Gastrocnemius medialis (tissue), 4 donors: Measurements from ENCODE around the gene COL11A2. TPM values are rescaled to one million over a fixed set of nuclear protein-coding genes. Genes with fewer than 3 reads are reported as not detected.

Experiments
- ATAC-seq, 2 donors: fragments of 150-250 bp; one replicate each; pipeline ENCODE4 v1.9.1; 2016
- DNase-seq, 2 donors: peaks; one replicate each; pipeline ENCODE4 v3.0.0-alpha.2; 2019
- H3K27ac ChIP-seq, 4 donors: fragments of 200-600 bp; sonication (generic); 1 replicate in 1 of 4; 2 replicates in 3 of 4; pipeline ENCODE4 v1.5.1; 2016 to 2018; ENCODE audit warnings: mild to moderate bottlenecking in 2 of 4, moderate library complexity in 1 of 4
- H3K27me3 ChIP-seq, 3 donors: fragments of 200-600 bp; sonication (generic) in 2 of 3; 1 replicate in 1 of 3; 2 replicates in 2 of 3; pipeline versions ENCODE4 v1.5.1 to v1.6.0; 2016 to 2019; ENCODE audit warnings: mild to moderate bottlenecking in 1 of 3, moderate library complexity in 1 of 3
- H3K36me3 ChIP-seq, 2 donors: fragments of 200-600 bp; sonication (generic) in 1 of 2; one replicate each; pipeline ENCODE4 v1.5.1; 2017 to 2018
- H3K4me1 ChIP-seq, 2 donors: fragments of 200-600 bp; sonication (generic) in 1 of 2; one replicate each; pipeline ENCODE4 v1.5.1; 2016 to 2017; ENCODE audit warnings: mild to moderate bottlenecking in 2 of 2
- H3K4me3 ChIP-seq, 4 donors: fragments of 200-600 bp; sonication (generic) in 3 of 4; 1 replicate in 1 of 4; 2 replicates in 3 of 4; pipeline ENCODE4 v1.5.1; 2016 to 2019; ENCODE audit warnings: mild to moderate bottlenecking in 2 of 4
- H3K9me3 ChIP-seq, 3 donors: fragments of 200-600 bp; sonication (generic) in 2 of 3; 1 replicate in 1 of 3; 2 replicates in 2 of 3; pipeline ENCODE4 v1.5.1; 2016 to 2019
- POLR2A ChIP-seq, 2 donors: fragments of 450-650 bp; IDR thresholded peaks; one replicate each; pipeline ENCODE4 v1.6.1; 2017; ENCODE audit warnings: antibody characterized with exemption in 2 of 2, mild to moderate bottlenecking in 2 of 2, moderate library complexity in 2 of 2
- in situ Hi-C, 4 donors: fragments of 200-750 bp; cut with MboI; loops; one replicate each; pipeline versions ENCODE4 v1.15.0 to v1.8.0; 2017; ENCODE audit warnings: low sequenced_read_pairs in 4 of 4
- intact Hi-C: fragments of 100-400 bp; cut with DNase I; formaldehyde crosslinking; loops from one replicate; pipeline ENCODE4 v1.15.1; 2023; ENCODE audit warnings: low total_unique reads
- total RNA-seq, 4 donors: library from RNA; depleted of rRNA; stranded (reverse); fragments of >200 nt; gene quantifications; one replicate each; pipeline versions ENCODE4 v1.1.0 to v1.2.3, GENCODE V29; 2016
- TF ChIP-seq, protein P1 (sequence below), 5 experiments: fragments of 450-650 bp in 3 of 5; fragments of 200-600 bp in 2 of 5; sonication (generic) in 2 of 5; IDR thresholded peaks in 4 of 5; conservative IDR thresholded peaks in 1 of 5; 1 replicate in 4 of 5; 2 replicates in 1 of 5; pipeline ENCODE4 v1.5.1; 2016 to 2019; ENCODE audit warnings: antibody characterized with exemption in 5 of 5, mild to moderate bottlenecking in 3 of 5, moderate library complexity in 3 of 5

The COL11A2 gene
- total RNA-seq, 4 donors from 2014 or later = 0.31 to 0.92 (median 0.47) TPM

DNA sequence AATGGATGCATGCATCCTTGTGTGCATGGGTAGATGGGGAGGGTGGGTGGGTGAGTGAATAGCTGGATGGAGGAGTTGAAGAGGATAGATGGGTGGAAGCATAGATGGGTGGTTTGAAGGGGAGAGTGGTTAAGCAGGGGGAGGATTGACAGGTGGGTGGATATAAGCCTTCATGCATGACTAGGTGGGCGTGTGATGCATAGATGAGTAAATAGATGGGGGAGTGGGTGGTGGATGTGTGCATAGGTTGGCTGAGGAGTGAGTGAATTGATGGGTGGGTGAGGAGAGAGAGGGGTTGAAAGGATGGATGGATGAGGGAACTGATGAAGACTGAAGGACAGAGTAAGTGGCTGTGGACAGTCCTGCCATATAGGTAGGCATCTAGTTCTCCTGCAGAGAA is 4.5 kb downstream of the COL11A2 start:
- no peak overlapping the region for H3K4me3 ChIP-seq
- no peaks in the 10 kb centered on the region for H3K27me3 ChIP-seq
- intact Hi-C loops = no loop called here
- no peak overlapping the region for H3K27ac ChIP-seq
- H3K36me3 ChIP-seq = no peaks in the 10 kb centered on the region
- TF ChIP-seq, protein P1, sequence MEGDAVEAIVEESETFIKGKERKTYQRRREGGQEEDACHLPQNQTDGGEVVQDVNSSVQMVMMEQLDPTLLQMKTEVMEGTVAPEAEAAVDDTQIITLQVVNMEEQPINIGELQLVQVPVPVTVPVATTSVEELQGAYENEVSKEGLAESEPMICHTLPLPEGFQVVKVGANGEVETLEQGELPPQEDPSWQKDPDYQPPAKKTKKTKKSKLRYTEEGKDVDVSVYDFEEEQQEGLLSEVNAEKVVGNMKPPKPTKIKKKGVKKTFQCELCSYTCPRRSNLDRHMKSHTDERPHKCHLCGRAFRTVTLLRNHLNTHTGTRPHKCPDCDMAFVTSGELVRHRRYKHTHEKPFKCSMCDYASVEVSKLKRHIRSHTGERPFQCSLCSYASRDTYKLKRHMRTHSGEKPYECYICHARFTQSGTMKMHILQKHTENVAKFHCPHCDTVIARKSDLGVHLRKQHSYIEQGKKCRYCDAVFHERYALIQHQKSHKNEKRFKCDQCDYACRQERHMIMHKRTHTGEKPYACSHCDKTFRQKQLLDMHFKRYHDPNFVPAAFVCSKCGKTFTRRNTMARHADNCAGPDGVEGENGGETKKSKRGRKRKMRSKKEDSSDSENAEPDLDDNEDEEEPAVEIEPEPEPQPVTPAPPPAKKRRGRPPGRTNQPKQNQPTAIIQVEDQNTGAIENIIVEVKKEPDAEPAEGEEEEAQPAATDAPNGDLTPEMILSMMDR (IDR thresholded peaks at IDR 0.05 in 4 of 5, conservative IDR thresholded peaks at IDR 0.05 in 1 of 5) = no peak
- no peak for TF ChIP-seq POLR2A (IDR thresholded peaks at IDR 0.05)
- in situ Hi-C loops = no loop called here
- no peaks in the 10 kb centered on the region for H3K9me3 ChIP-seq
- ATAC-seq (no peak), DNase-seq (no peak)
- H3K4me1 ChIP-seq = peaks cover 16 to 18% of the 10 kb centered on the region in 2 donors

DNA sequence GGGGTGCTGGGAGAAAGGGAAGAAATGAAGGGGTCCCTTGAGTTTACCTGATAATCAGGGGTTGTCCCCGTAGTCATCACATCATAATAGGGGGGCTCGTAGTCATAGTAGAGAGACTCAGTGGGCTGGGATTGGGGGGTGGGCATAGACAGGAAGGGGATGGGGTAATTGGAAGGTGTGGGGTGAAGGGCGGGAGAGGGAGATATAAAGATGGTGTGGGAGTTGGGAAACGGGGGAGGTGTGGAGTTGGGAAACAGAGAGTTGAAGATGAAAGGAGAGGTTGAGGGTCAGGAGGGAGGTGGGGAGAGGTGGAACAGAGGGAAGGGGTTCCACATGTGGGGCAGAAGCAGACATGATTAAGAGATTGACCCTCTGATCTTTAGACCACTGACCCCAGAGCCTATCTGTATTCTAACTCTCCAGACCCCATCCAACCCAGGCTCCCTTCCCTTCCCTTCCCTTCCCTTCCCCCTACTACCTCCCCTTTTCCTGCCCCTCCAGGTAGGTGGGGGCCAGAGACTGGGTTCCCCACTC is 6.5 kb downstream of the COL11A2 start:
- TF ChIP-seq POLR2A (IDR thresholded peaks at IDR 0.05) = no peak
- TF ChIP-seq, protein P1 (IDR thresholded peaks at IDR 0.05 in 4 of 5, conservative IDR thresholded peaks at IDR 0.05 in 1 of 5) = no peak
- Histone ChIP-seq H3K4me3 (no peak overlapping the region), H3K27me3 (no peaks in the 10 kb centered on the region), H3K9me3 (no peaks in the 10 kb centered on the region), H3K36me3 (no peaks in the 10 kb centered on the region), H3K4me1 (no peaks in the 10 kb centered on the region), H3K27ac (no peak overlapping the region)
- intact Hi-C loops (no loop called here), in situ Hi-C loops (no loop called here)
- ATAC-seq (no peak), DNase-seq (no peak)

DNA sequence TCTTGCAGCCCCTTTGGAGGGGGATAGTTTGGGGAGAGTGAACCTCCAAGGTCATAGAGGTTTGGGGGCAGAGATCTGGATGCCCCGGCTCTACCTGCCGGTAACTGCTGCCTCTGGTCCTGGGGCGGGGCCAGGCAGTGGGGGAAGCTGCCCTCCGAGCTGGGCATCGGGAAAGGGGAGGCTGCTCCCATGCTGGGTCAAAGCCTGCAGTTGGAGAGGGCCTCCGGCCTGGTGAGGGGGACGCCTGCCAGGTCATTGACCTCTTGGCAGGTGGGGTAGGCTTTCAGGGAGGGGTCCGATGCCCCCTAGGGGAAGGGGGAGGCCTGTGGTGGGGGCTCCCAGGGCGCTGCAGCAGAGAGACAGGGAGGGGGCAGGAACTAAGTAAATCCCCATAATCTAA is 7.1 kb downstream of the COL11A2 start:
- in situ Hi-C loops = no loop called here
- H3K27me3 ChIP-seq = no peaks in the 10 kb centered on the region
- ATAC-seq (no peak), DNase-seq (no peak)
- intact Hi-C loops = no loop called here
- no peak overlapping the region for H3K27ac ChIP-seq
- no peak overlapping the region for H3K4me3 ChIP-seq
- no peaks in the 10 kb centered on the region for H3K36me3 ChIP-seq
- TF ChIP-seq POLR2A (IDR thresholded peaks at IDR 0.05) = no peak
- TF ChIP-seq, protein P1 (IDR thresholded peaks at IDR 0.05 in 4 of 5, conservative IDR thresholded peaks at IDR 0.05 in 1 of 5) = no peak
- H3K4me1 ChIP-seq = no peaks in the 10 kb centered on the region
- H3K9me3 ChIP-seq = no peaks in the 10 kb centered on the region

DNA sequence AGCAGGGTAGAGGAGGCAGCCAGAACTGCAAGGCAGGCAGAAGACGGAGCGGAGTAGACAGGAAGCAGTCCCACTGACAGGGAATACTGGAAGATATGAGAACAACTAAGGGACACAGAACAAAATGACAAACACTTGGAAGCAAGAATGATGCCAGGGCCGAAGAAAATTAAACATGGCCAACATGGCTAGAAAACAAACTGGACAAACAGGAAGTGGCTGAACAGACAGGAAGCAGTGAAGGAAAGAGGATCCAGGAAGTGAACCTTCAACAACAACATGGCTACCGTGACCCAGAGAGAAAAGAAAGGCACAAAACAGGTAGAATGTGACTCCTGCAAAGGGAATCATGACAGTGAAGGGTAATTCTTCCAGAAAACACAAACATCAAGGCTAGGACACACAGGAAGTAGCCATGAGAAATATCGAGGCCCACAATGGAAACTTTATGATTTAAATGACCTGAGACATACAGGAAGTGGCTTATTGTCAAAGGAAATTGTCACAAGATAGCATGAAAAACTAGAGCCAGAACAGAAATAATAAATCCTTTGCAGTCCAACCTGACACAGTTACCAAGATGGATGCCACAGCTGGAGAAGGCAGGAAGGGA is 9.1 kb downstream of the COL11A2 start:
- intact Hi-C loops (no loop called here), in situ Hi-C loops (no loop called here)
- H3K27me3 ChIP-seq = no peaks in the 10 kb centered on the region
- TF ChIP-seq POLR2A (IDR thresholded peaks at IDR 0.05) = no peak
- TF ChIP-seq, protein P1 (IDR thresholded peaks at IDR 0.05 in 4 of 5, conservative IDR thresholded peaks at IDR 0.05 in 1 of 5) = no peak
- DNase-seq (no peak), ATAC-seq (no peak)
- no peaks in the 10 kb centered on the region for H3K9me3 ChIP-seq
- H3K36me3 ChIP-seq = no peaks in the 10 kb centered on the region
- H3K4me1 ChIP-seq = no peaks in the 10 kb centered on the region
- no peak overlapping the region for H3K4me3 ChIP-seq
- H3K27ac ChIP-seq = no peak overlapping the region

DNA sequence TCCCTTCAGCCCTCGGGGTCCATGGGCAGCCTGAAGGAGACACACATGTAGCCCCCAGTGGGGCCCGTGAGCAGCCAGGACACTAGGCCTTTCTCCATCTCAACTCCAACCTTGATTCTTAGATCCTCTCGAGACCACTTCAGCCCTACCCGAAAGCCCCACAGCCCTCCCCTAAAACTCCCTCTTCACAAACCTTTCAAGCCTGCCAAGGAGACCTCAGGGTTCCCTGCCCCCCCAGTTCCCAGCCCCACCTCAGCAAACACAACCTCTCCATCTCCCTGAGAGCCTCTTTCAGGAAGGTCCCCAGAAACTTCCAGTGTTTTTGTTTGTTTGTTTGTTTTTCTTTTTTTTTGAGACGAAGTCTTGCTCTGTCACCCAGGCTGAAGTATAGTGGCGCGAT is 11.1 kb downstream of the COL11A2 start:
- no peaks in the 10 kb centered on the region for H3K36me3 ChIP-seq
- no peaks in the 10 kb centered on the region for H3K4me1 ChIP-seq
- intact Hi-C loops = no loop called here
- H3K4me3 ChIP-seq = no peak overlapping the region
- in situ Hi-C loops = no loop called here
- TF ChIP-seq, protein P1 (IDR thresholded peaks at IDR 0.05 in 4 of 5, conservative IDR thresholded peaks at IDR 0.05 in 1 of 5) = no peak
- TF ChIP-seq POLR2A (IDR thresholded peaks at IDR 0.05) = no peak
- ATAC-seq = no peak
- no peaks in the 10 kb centered on the region for H3K27me3 ChIP-seq
- H3K9me3 ChIP-seq = no peaks in the 10 kb centered on the region
- no peak for DNase-seq
- no peak overlapping the region for H3K27ac ChIP-seq
